GM12872 (cell line): ENCODE data around the gene RNU7-1.

Experiments used
- CTCF ChIP-seq: IDR thresholded peaks from 3 replicates; pipeline ENCODE4 v1.5.1; 2011; ENCODE audit warnings: low read depth, mild to moderate bottlenecking, low read length, moderate library complexity; ENCODE audit not compliant: insufficient read depth

The RNU7-1 gene

GRCh38 chr12:6954316-6955107, 10.9 kb downstream of the RNU7-1 start:
- TF ChIP-seq CTCF = no peak

GRCh38 chr12:6955108-6956020, 11.7 kb downstream of the RNU7-1 start:
- no peak for TF ChIP-seq CTCF

GRCh38 chr12:6956021-6956727, 12.6 kb downstream of the RNU7-1 start:
- no peak for TF ChIP-seq CTCF

GRCh38 chr12:6957151-6957701, 13.6 kb downstream of the RNU7-1 start:
- no peak for TF ChIP-seq CTCF

- no peak for TF ChIP-seq CTCF
Observed at GRCh38 chr12:6957741-6958608, 14.4 kb downstream of the RNU7-1 start.

- no peak for TF ChIP-seq CTCF
Observed at GRCh38 chr12:6958609-6959057, 15.0 kb downstream of the RNU7-1 start.
